GM23248 (cell line): ENCODE data around the gene NBEA. TPM values are rescaled to one million over a fixed set of nuclear protein-coding genes. Genes with fewer than 3 reads are reported as not detected.
"Not testable (repeated sequence)": the region's sequence is repeated elsewhere in the genome, so short reads cannot be mapped to it uniquely, and the experiment has no call there.

Experiments used
- DNase-seq: peaks from one replicate; pipeline ENCODE4 v3.0.0-alpha.2; 2015
- H2AFZ ChIP-seq: fragments of 200-600 bp; sonication (generic); 2 replicates; pipeline ENCODE4 v1.6.1; 2016; ENCODE audit warnings: antibody characterized with exemption
- H3F3A ChIP-seq: fragments of 200-600 bp; sonication (generic); 2 replicates; pipeline ENCODE4 v1.6.1; 2016; ENCODE audit warnings: mild to moderate bottlenecking, antibody characterized with exemption, mixed run types; ENCODE audit not compliant: insufficient read depth
- H3K27ac ChIP-seq: fragments of 200-600 bp; sonication (generic); 2 replicates; pipeline ENCODE4 v1.5.1; 2016; ENCODE audit warnings: mild to moderate bottlenecking
- H3K27me3 ChIP-seq: fragments of 200-600 bp; sonication (generic); replicated peaks from 2 replicates; pipeline ENCODE4 v1.6.1; 2016; ENCODE audit warnings: mild to moderate bottlenecking; ENCODE audit not compliant: insufficient read depth
- H3K36me3 ChIP-seq: fragments of 200-600 bp; sonication (generic); 2 replicates; pipeline ENCODE4 v1.6.1; 2016; ENCODE audit warnings: low read depth, mild to moderate bottlenecking
- H3K4me1 ChIP-seq: fragments of 200-600 bp; sonication (generic); 2 replicates; pipeline ENCODE4 v1.6.1; 2016; ENCODE audit warnings: mild to moderate bottlenecking; ENCODE audit not compliant: insufficient read depth
- H3K4me2 ChIP-seq: fragments of 200-600 bp; sonication (generic); one replicate; pipeline ENCODE4 v1.6.1; 2016; ENCODE audit warnings: mild to moderate bottlenecking; ENCODE audit not compliant: unreplicated experiment
- H3K4me3 ChIP-seq: fragments of 200-600 bp; sonication (generic); 2 replicates; pipeline ENCODE4 v1.5.1; 2016; ENCODE audit warnings: mild to moderate bottlenecking
- H3K79me2 ChIP-seq: fragments of 200-600 bp; sonication (generic); 2 replicates; pipeline ENCODE4 v1.6.1; 2016; ENCODE audit warnings: mild to moderate bottlenecking; ENCODE audit not compliant: insufficient read depth
- H3K9ac ChIP-seq: fragments of 200-600 bp; sonication (generic); 2 replicates; pipeline ENCODE4 v1.6.1; 2016; ENCODE audit warnings: mild to moderate bottlenecking
- H3K9me2 ChIP-seq: fragments of 200-600 bp; sonication (generic); 2 replicates; pipeline ENCODE4 v1.6.1; 2016; ENCODE audit warnings: mixed run types, mild to moderate bottlenecking, moderate library complexity; ENCODE audit not compliant: insufficient read depth
- H3K9me3 ChIP-seq: fragments of 200-600 bp; sonication (generic); one replicate; pipeline ENCODE4 v1.6.1; 2017; ENCODE audit warnings: low read depth
- H4K20me1 ChIP-seq: fragments of 200-600 bp; sonication (generic); 2 replicates; pipeline ENCODE4 v1.6.0; 2016; ENCODE audit not compliant: insufficient read depth
- EZH2 ChIP-seq: fragments of 200-600 bp; sonication (generic); IDR thresholded peaks from 2 replicates; pipeline ENCODE4 v1.6.1; 2018; ENCODE audit warnings: antibody characterized with exemption, mild to moderate bottlenecking; ENCODE audit not compliant: insufficient read depth, poor library complexity, severe bottlenecking
- EZH2phosphoT487 ChIP-seq: fragments of 200-600 bp; sonication (generic); IDR thresholded peaks from 2 replicates; pipeline ENCODE4 v1.6.1; 2018; ENCODE audit warnings: antibody characterized with exemption, moderate library complexity, mild to moderate bottlenecking, low read depth; ENCODE audit not compliant: insufficient read depth
- WGBS, 2 experiments: methylation state at CpG; one replicate each; pipeline ENCODE4 v1.1.6; 2015 to 2017; ENCODE audit warnings: low lambda C conversion rate in 2 of 2, low coverage in 1 of 2; ENCODE audit errors: missing lambda C conversion rate in 2 of 2; 5-methylcytosine and 5-hydroxymethylcytosine counted together
- in situ Hi-C: fragments of 300-500 bp; cut with MboI; formaldehyde crosslinking; loops from 2 replicates; pipeline ENCODE4 v1.15.0; 2020
- polyA plus RNA-seq: library from polyadenylated mRNA; unstranded; fragments of >200 nt; fragmentation: Nextera tagmentation; extraction: Ambion mirVana; gene quantifications from 2 replicates; pipeline ENCODE4 v1.2.1, GENCODE V29; 2016
- total RNA-seq: library from RNA; depleted of rRNA; stranded (reverse); fragments of >200 nt; shearing (Covaris generic); gene quantifications from 2 replicates; pipeline ENCODE4 v1.2.3, GENCODE V29; 2014

The NBEA gene
- total and polyA plus RNA-seq, 2 experiments from 2014 or later = 1.9 to 3.7 TPM

GRCh38 chr13:34914416-34914815 is 27.7 kb upstream of the NBEA start:
- no peak for DNase-seq
- Histone ChIP-seq H3K4me3 (no peak overlapping the region), H3K9ac (no peak overlapping the region), H3F3A (no peaks in the 10 kb centered on the region), H3K4me1 (no peaks in the 10 kb centered on the region), H4K20me1 (no peaks in the 10 kb centered on the region), H3K36me3 (no peaks in the 10 kb centered on the region), H2AFZ (no peak overlapping the region), H3K4me2 (no peak overlapping the region), H3K9me3 (no peaks in the 10 kb centered on the region), H3K79me2 (no peaks in the 10 kb centered on the region), H3K27ac (no peak overlapping the region), H3K9me2 (no peaks in the 10 kb centered on the region), H3K27me3 (no peaks in the 10 kb centered on the region)
- in situ Hi-C loops = no loop called here
- 3 to 14% methylated on average over 2 of the region's 2 CpGs for WGBS, 2 experiments
- TF ChIP-seq EZH2 = no peak
- no peak for TF ChIP-seq EZH2phosphoT487

- Histone ChIP-seq H3K9me3 (no peaks in the 10 kb centered on the region), H3K36me3 (no peaks in the 10 kb centered on the region), H3F3A (no peaks in the 10 kb centered on the region), H3K79me2 (no peaks in the 10 kb centered on the region), H4K20me1 (no peaks in the 10 kb centered on the region), H3K9me2 (no peaks in the 10 kb centered on the region), H3K27ac (no peak overlapping the region), H3K4me3 (no peak overlapping the region), H3K9ac (no peak overlapping the region), H3K4me1 (no peaks in the 10 kb centered on the region), H3K27me3 (no peaks in the 10 kb centered on the region), H3K4me2 (no peak overlapping the region), H2AFZ (no peak overlapping the region)
- in situ Hi-C loops = no loop called here
- WGBS, 2 experiments = 77 to 94% methylated on average over 1 of the region's 1 CpG
- TF ChIP-seq EZH2phosphoT487 = no peak
- DNase-seq = peak; percentile 71
Observed at GRCh38 chr13:34926508-34926907, 15.6 kb upstream of the NBEA start.

- H3K4me2 ChIP-seq, H3K9me2 ChIP-seq, H3K4me1 ChIP-seq, H3K27ac ChIP-seq, H3K79me2 ChIP-seq, H4K20me1 ChIP-seq, in situ Hi-C loops, H3K9me3 ChIP-seq, H3K9ac ChIP-seq, H3K4me3 ChIP-seq, H2AFZ ChIP-seq, H3F3A ChIP-seq, H3K27me3 ChIP-seq, H3K36me3 ChIP-seq: not testable (repeated sequence)
- WGBS, 2 experiments = 25 to 33% methylated on average over 1 of the region's 1 CpG
- peak; percentile 2 for DNase-seq
Observed at GRCh38 chr13:34928676-34929075, 13.4 kb upstream of the NBEA start.

- no peaks in the 10 kb centered on the region for H3K4me1 ChIP-seq
- no peak for TF ChIP-seq EZH2
- no peak for TF ChIP-seq EZH2phosphoT487
- H3K9me2 ChIP-seq = no peaks in the 10 kb centered on the region
- no peaks in the 10 kb centered on the region for H3K79me2 ChIP-seq
- no peak overlapping the region for H3K27ac ChIP-seq
- WGBS, 2 experiments = 55 to 56% methylated on average over 6 of the region's 6 CpGs
- no peak overlapping the region for H3K4me3 ChIP-seq
- H3K9ac ChIP-seq = no peak overlapping the region
- in situ Hi-C loops = no loop called here
- no peaks in the 10 kb centered on the region for H3K36me3 ChIP-seq
- no peaks in the 10 kb centered on the region for H4K20me1 ChIP-seq
- H3F3A ChIP-seq = no peaks in the 10 kb centered on the region
- no peak overlapping the region for H3K4me2 ChIP-seq
- H3K27me3 ChIP-seq = peaks cover 6% of the 10 kb centered on the region
- H2AFZ ChIP-seq = no peak overlapping the region
- H3K9me3 ChIP-seq = no peaks in the 10 kb centered on the region
- peak; percentile 23 for DNase-seq
Observed at GRCh38 chr13:34931572-34931971, 10.5 kb upstream of the NBEA start.

- in situ Hi-C loops = no loop called here
- TF ChIP-seq EZH2 (no peak), EZH2phosphoT487 (no peak)
- Histone ChIP-seq H3K27ac (no peak overlapping the region), H3K9me3 (no peaks in the 10 kb centered on the region), H3K9ac (no peak overlapping the region), H3K79me2 (no peaks in the 10 kb centered on the region), H3K4me3 (no peak overlapping the region), H3K4me1 (no peaks in the 10 kb centered on the region), H2AFZ (no peak overlapping the region), H4K20me1 (no peaks in the 10 kb centered on the region), H3K9me2 (no peaks in the 10 kb centered on the region), H3K27me3 (peaks cover 10% of the 10 kb centered on the region), H3K4me2 (no peak overlapping the region), H3K36me3 (no peaks in the 10 kb centered on the region), H3F3A (no peaks in the 10 kb centered on the region)
- no peak for DNase-seq
Observed at GRCh38 chr13:34933349-34933748, 8.7 kb upstream of the NBEA start.
